ENCODE results near the gene TAT.

Gene TAT

DNA sequence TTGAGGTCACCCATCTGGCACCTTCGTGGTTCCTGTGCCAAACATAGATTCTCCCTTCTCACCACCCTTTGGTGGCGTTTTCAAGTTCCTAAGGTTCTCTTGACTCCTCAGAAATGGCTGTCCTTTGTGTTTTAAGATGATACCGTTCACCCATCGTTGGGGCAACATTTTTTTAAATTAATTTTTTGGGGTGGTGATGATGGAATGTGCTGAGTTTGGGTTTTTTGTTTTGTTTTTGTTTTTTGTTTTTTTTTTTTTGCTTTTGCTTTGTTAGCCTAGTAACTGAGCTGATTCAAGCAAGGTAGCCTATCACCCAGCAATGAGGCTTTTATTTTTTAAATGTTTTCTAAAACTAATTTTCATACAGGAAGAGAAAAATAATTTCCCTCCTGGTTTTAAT, 48.0 kb downstream of the TAT start:
- no peaks in the 10 kb centered on the region for H3K36me3 ChIP-seq (ENCODE audit: control insufficient read depth in 1 of 2, insufficient read depth in 2 of 2, low read length in 2 of 2)
- H3K9me3 ChIP-seq (ENCODE audit: control insufficient read depth in 1 of 2, low read length in 2 of 2), result no peaks in the 10 kb centered on the region
- H3K4me3 ChIP-seq (ENCODE audit: low read depth in 1 of 2, low read length in 2 of 2), result no peak overlapping the region
- H3K27me3 ChIP-seq (ENCODE audit: low read depth, low read length), result no peaks in the 10 kb centered on the region
- H3K4me1 ChIP-seq (ENCODE audit: control insufficient read depth in 1 of 2, insufficient read depth in 2 of 2, low read length in 2 of 2), result peaks cover 0 to 3% of the 10 kb centered on the region in 2 donors
- H3K27ac ChIP-seq (ENCODE audit: low read length), result no peak overlapping the region

DNA sequence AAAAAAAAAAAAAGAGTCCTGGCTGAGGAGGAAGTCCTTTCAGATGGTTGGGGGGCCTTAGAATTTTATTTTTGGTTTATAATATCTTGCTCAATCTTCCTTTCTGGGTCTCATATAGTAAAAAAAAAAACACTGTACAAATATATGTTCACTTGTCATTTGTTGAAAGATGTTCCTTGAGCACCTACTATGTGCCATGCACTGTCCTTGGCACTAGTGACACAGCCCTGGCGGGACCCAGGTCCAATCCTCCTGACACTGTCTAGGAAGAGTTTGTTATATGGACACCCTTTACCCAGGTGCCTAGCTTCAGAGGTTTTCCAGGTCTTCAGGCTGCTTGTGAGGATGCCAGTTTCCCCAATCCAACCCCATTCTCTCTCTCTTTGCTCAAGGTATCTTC, 48.6 kb downstream of the TAT start:
- Histone ChIP-seq H3K27ac (ENCODE audit: low read length) (no peak overlapping the region), H3K36me3 (ENCODE audit: control insufficient read depth in 1 of 2, insufficient read depth in 2 of 2, low read length in 2 of 2) (no peaks in the 10 kb centered on the region), H3K9me3 (ENCODE audit: control insufficient read depth in 1 of 2, low read length in 2 of 2) (no peaks in the 10 kb centered on the region), H3K4me1 (ENCODE audit: control insufficient read depth in 1 of 2, insufficient read depth in 2 of 2, low read length in 2 of 2) (peaks cover 0 to 3% of the 10 kb centered on the region in 2 donors), H3K27me3 (ENCODE audit: low read depth, low read length) (no peaks in the 10 kb centered on the region), H3K4me3 (ENCODE audit: low read depth in 1 of 2, low read length in 2 of 2) (no peak overlapping the region)

DNA sequence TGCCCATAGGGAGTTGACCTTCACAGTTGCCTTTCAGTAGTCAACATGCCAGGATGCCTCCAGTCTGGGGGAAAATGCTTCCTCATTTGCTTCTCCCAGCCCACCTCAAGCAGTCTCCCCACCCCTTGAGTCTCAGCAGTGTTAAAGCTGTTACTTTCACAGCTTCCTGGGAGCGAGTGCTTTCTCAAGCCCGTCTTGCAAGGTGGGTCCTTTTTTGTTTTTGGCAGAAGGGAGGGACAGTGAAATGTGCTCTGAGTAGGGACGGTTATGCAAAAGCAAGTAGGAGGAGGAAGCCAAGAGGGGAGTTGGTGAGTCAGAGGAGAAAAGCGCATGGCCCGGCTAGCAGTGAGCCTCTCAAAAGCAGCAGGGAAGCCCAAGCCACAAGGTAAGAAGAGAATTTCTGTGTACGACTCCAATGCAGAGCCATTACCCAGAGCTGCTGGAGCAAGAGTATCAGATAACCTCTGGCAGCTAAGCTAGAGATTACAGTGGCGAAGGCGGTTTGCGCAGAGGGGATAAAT, 50.7 kb downstream of the TAT start, which contains the start of gene CHST4:
Gene CHST4, plus strand, starts transcription at position 316 of the 521 bp plus-strand sequence. CDS start 10,252 bp downstream, outside the sequence.
- H3K27ac ChIP-seq (ENCODE audit: low read length), result no peak within 1 kb of the TSS
- no peaks in the 10 kb centered on the region for H3K36me3 ChIP-seq (ENCODE audit: control insufficient read depth in 1 of 2, insufficient read depth in 2 of 2, low read length in 2 of 2)
- no peaks in the 10 kb centered on the region for H3K9me3 ChIP-seq (ENCODE audit: control insufficient read depth in 1 of 2, low read length in 2 of 2)
- no peaks in the 10 kb centered on the region for H3K27me3 ChIP-seq (ENCODE audit: low read depth, low read length)
- H3K4me1 ChIP-seq (ENCODE audit: control insufficient read depth in 1 of 2, insufficient read depth in 2 of 2, low read length in 2 of 2), result peaks cover 0 to 3% of the 10 kb centered on the region in 2 donors
- H3K4me3 ChIP-seq (ENCODE audit: low read depth in 1 of 2, low read length in 2 of 2), result no peak within 1 kb of the TSS

GRCh38 chr16:71524566-71525553, 52.0 kb downstream of the TAT start:
- Histone ChIP-seq H3K27me3 (ENCODE audit: low read depth, low read length) (no peaks in the 10 kb centered on the region), H3K36me3 (ENCODE audit: control insufficient read depth in 1 of 2, insufficient read depth in 2 of 2, low read length in 2 of 2) (no peaks in the 10 kb centered on the region), H3K27ac (ENCODE audit: low read length) (no peak overlapping the region), H3K4me1 (ENCODE audit: control insufficient read depth in 1 of 2, insufficient read depth in 2 of 2, low read length in 2 of 2) (peaks cover 0 to 3% of the 10 kb centered on the region in 2 donors), H3K9me3 (ENCODE audit: control insufficient read depth in 1 of 2, low read length in 2 of 2) (no peaks in the 10 kb centered on the region), H3K4me3 (ENCODE audit: low read depth in 1 of 2, low read length in 2 of 2) (no peak overlapping the region)

DNA sequence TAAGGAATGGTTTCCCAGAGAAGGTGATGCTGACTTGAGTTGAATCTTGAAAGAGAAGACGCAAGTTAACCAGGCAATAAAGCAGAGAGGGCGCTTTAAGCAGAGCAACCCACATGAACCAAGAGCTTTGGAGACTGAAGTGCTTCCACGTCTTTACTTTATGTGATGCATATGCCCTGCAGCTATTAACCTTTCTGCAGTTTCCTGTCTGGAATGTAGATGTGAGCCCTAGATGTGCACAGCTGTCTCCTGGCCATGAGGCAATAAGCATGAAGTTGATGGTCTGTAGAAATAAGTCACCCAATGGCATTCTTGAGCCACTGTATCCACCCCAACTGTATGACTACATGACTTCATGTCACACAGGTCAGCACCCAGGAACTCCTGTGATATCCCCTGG, 56.3 kb downstream of the TAT start:
- Histone ChIP-seq H3K4me3 (ENCODE audit: low read depth in 1 of 2, low read length in 2 of 2) (no peak overlapping the region), H3K36me3 (ENCODE audit: control insufficient read depth in 1 of 2, insufficient read depth in 2 of 2, low read length in 2 of 2) (no peaks in the 10 kb centered on the region), H3K4me1 (ENCODE audit: control insufficient read depth in 1 of 2, insufficient read depth in 2 of 2, low read length in 2 of 2) (no peaks in the 10 kb centered on the region), H3K27me3 (ENCODE audit: low read depth, low read length) (no peaks in the 10 kb centered on the region), H3K9me3 (ENCODE audit: control insufficient read depth in 1 of 2, low read length in 2 of 2) (no peaks in the 10 kb centered on the region), H3K27ac (ENCODE audit: low read length) (no peak overlapping the region)

Data from muscle layer of duodenum (tissue), 2 donors.